ENCODE data around the gene PSME3IP1. TPM values are rescaled to one million over a fixed set of nuclear protein-coding genes. Genes with fewer than 3 reads are reported as not detected.

The PSME3IP1 gene
- total and polyA plus RNA-seq, 3 donors from 2014 or later, result 96.4 to 224 (median 122) TPM

DNA sequence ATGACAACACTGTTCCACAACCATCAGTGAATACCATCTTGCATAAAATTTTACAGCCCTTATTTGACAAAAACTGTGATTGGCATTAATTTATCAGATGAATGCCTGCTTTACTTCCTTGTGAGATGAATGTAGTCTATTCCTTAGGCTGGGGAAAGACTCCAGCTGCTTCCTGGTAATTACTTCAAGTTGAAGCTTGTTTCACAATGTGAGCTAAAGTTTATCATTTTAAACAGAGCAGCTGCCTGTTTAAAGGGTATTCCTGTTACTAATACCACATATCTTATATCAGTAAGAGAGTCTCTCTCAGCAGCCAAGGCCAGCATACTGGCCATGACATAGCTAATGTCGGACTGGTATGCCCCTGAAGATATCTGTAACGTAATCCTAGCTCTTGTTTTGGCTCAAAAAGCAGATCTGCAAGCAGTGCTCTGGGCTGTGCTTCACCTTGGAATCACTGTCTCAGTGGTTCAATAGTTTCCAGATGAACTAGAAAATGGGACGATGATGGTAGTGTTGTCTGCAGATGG is 46.0 kb upstream of the PSME3IP1 start:
- DNase-seq, result no peak
- Histone ChIP-seq H3K9me3 (no peaks in the 10 kb centered on the region), H3K4me1 (no peaks in the 10 kb centered on the region), H3K36me3 (ENCODE audit: low read depth, missing control alignments) (peaks cover 4% of the 10 kb centered on the region), H3K27me3 (no peaks in the 10 kb centered on the region), H3K4me3 (no peak overlapping the region), H3K27ac (no peak overlapping the region)
- intact Hi-C loops (cut with DNase I; ENCODE audit: low total_unique reads), result no loop called here
- WGBS, 2 donors, result 62 to 91% methylated on average over 3 of the region's 3 CpGs
- no peak for TF ChIP-seq POLR2A (IDR thresholded peaks at IDR 0.05)
- TF ChIP-seq, protein P1, sequence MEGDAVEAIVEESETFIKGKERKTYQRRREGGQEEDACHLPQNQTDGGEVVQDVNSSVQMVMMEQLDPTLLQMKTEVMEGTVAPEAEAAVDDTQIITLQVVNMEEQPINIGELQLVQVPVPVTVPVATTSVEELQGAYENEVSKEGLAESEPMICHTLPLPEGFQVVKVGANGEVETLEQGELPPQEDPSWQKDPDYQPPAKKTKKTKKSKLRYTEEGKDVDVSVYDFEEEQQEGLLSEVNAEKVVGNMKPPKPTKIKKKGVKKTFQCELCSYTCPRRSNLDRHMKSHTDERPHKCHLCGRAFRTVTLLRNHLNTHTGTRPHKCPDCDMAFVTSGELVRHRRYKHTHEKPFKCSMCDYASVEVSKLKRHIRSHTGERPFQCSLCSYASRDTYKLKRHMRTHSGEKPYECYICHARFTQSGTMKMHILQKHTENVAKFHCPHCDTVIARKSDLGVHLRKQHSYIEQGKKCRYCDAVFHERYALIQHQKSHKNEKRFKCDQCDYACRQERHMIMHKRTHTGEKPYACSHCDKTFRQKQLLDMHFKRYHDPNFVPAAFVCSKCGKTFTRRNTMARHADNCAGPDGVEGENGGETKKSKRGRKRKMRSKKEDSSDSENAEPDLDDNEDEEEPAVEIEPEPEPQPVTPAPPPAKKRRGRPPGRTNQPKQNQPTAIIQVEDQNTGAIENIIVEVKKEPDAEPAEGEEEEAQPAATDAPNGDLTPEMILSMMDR (IDR thresholded peaks at IDR 0.05), result no peak

DNA sequence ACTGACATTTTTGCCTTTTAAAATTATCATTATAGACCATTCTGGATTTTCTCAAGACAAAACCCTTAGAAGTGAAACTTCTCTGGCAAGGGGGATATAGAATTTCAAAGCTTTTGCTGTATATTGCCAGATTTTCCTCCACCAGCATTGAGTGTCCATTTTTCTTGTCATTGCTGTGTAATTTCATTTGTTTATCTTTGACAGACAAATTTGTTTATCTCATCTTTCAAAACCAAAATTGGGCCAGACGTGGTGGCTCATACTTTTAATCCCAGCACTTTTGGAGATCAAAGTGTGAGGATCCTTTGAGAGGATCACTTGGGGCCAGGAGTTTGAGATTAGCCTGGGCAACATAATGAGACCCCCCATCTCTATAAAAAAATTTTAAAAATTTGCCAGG is 43.2 kb upstream of the PSME3IP1 start:
- no peaks in the 10 kb centered on the region for H3K4me1 ChIP-seq
- no peaks in the 10 kb centered on the region for H3K36me3 ChIP-seq (ENCODE audit: low read depth, missing control alignments)
- 82 to 94% methylated on average over 1 of the region's 1 CpG for WGBS, 2 donors
- no peaks in the 10 kb centered on the region for H3K27me3 ChIP-seq
- intact Hi-C loops (cut with DNase I; ENCODE audit: low total_unique reads), result no loop called here
- no peak overlapping the region for H3K4me3 ChIP-seq
- no peak overlapping the region for H3K27ac ChIP-seq
- H3K9me3 ChIP-seq, result no peaks in the 10 kb centered on the region
- no peak for DNase-seq
- no peak for TF ChIP-seq POLR2A (IDR thresholded peaks at IDR 0.05)
- TF ChIP-seq, protein P1 (IDR thresholded peaks at IDR 0.05), result no peak

DNA sequence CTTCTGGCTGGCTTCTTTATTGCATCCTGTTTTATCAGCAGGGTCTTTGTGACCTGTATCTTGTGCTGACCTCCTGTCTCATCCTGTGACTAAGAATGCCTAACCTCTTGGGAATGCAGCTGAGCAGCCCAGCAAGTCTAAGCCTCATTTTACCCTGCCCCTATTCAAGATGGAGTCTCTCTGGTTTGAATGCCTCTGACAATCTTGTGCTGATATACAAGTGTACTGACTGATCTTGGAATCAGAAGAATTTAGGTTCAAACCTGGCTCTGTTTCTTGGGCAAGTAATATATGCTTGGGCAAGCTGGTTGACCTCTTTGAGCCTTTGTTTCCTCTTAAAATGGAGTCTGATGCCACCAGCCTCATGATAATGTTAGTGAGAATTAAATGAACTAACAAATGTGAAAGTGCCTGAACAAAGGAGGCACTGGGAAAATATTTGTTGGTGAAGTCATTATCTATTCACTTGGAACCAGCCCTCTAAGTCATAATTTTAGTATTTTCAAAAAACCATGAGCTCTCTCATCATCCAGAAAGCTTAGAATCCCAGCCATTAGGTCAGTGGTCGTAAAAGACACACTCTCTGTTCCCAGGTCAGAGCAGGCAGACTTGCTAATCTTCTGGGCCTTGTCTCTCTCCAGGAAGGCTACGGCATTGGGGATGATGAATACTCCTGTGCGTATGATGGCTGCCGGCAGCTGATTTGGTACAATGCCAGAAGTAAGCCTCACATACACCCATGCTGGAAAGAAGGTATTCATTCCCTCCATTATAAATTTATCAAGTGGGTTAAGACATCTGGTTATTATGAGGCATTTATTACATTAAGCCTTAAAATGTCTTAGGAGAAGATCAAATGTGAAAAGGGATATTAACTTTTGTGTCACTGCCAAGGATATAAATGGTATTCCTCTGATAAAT is 41.1 kb upstream of the PSME3IP1 start:
- TF ChIP-seq, protein P1 (IDR thresholded peaks at IDR 0.05), result no peak
- TF ChIP-seq POLR2A (IDR thresholded peaks at IDR 0.05), result no peak
- no peaks in the 10 kb centered on the region for H3K9me3 ChIP-seq
- H3K4me1 ChIP-seq, result no peaks in the 10 kb centered on the region
- DNase-seq, result no peak
- intact Hi-C loops (cut with DNase I; ENCODE audit: low total_unique reads), result no loop called here
- no peak overlapping the region for H3K27ac ChIP-seq
- 80 to 95% methylated on average over 4 of the region's 4 CpGs for WGBS, 2 donors
- no peaks in the 10 kb centered on the region for H3K36me3 ChIP-seq (ENCODE audit: low read depth, missing control alignments)
- no peaks in the 10 kb centered on the region for H3K27me3 ChIP-seq
- H3K4me3 ChIP-seq, result no peak overlapping the region

DNA sequence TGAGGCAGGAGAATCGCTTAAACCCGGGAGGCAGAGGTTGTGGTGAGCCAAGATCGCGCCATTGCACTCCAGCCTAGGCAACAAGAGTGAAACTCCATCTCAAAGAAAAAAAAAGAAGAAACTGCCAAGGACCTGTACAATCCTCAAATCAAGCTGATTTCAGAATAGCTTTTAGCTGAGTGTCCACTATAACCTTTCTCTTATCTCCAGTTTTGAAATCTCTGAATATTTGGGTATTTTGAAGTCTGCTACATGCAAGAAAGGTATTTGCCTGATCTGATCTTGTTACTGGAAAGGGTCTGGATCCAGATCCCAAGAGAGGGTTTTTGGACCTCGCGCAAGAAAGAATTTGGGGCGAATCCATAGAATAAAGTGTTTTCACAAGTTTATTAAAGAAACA is 40.1 kb upstream of the PSME3IP1 start:
- H3K4me1 ChIP-seq, result no peaks in the 10 kb centered on the region
- DNase-seq, result no peak
- 95 to 96% methylated on average over 7 of the region's 7 CpGs for WGBS, 2 donors
- H3K36me3 ChIP-seq (ENCODE audit: low read depth, missing control alignments), result no peaks in the 10 kb centered on the region
- TF ChIP-seq POLR2A (IDR thresholded peaks at IDR 0.05), result no peak
- TF ChIP-seq, protein P1 (IDR thresholded peaks at IDR 0.05), result no peak
- no peaks in the 10 kb centered on the region for H3K27me3 ChIP-seq
- no peaks in the 10 kb centered on the region for H3K9me3 ChIP-seq
- intact Hi-C loops (cut with DNase I; ENCODE audit: low total_unique reads), result no loop called here
- H3K27ac ChIP-seq, result no peak overlapping the region
- no peak overlapping the region for H3K4me3 ChIP-seq
